HepG2 (cell line): Measurements from ENCODE around the gene USP7. TPM values are rescaled to one million over a fixed set of nuclear protein-coding genes. Genes with fewer than 3 reads are reported as not detected.
A peak's percentile ranks its signal among the peaks of the same experiment; 100 is the strongest.

Source experiments
- DZIP1 ChIP-seq: sonication (generic); formaldehyde crosslinking; IDR thresholded peaks from 2 replicates; pipeline ENCODE4 v1.5.0; 2020; ENCODE audit warnings: mild to moderate bottlenecking, missing genetic modification reagents
- HOXA7 ChIP-seq: sonication (generic); formaldehyde crosslinking; IDR thresholded peaks from 2 replicates; pipeline ENCODE4 v1.8.1; 2022; ENCODE audit warnings: mild to moderate bottlenecking, missing genetic modification reagents, moderate library complexity
- JUN ChIP-seq: sonication (generic); formaldehyde crosslinking; IDR thresholded peaks from 2 replicates; pipeline ENCODE4 v1.4.0; 2020; ENCODE audit warnings: mild to moderate bottlenecking, missing genetic modification reagents
- POLR2A ChIP-seq, 2 experiments: IDR thresholded peaks; 2 replicates each; pipeline ENCODE4 v1.6.1; 2011; ENCODE audit warnings: low read depth in 2 of 2, low read length in 2 of 2, mild to moderate bottlenecking in 1 of 2, moderate library complexity in 1 of 2; ENCODE audit not compliant: insufficient read depth in 1 of 2
- RAD21 ChIP-seq: fragments of 450-650 bp; formaldehyde crosslinking; IDR thresholded peaks from 2 replicates; pipeline ENCODE4 v1.5.0; 2020; ENCODE audit warnings: mild to moderate bottlenecking
- SP4 ChIP-seq: sonication (generic); formaldehyde crosslinking; IDR thresholded peaks from 2 replicates; pipeline ENCODE4 v1.8.1; 2023; ENCODE audit warnings: mild to moderate bottlenecking, missing genetic modification reagents
- UBTF ChIP-seq: sonication (generic); formaldehyde crosslinking; IDR thresholded peaks from 2 replicates; pipeline ENCODE4 v1.4.0; 2020; ENCODE audit warnings: mild to moderate bottlenecking, missing genetic modification reagents
- ZBTB33 ChIP-seq: sonication (generic); formaldehyde crosslinking; IDR thresholded peaks from 2 replicates; pipeline ENCODE4 v1.4.0; 2020; ENCODE audit warnings: missing genetic modification reagents
- ZNF101 ChIP-seq: sonication (generic); formaldehyde crosslinking; IDR thresholded peaks from 2 replicates; pipeline ENCODE4 v1.4.0; 2020; ENCODE audit warnings: mild to moderate bottlenecking, low read depth, missing genetic modification reagents, borderline replicate concordance
- ZNF143 ChIP-seq: sonication (generic); formaldehyde crosslinking; IDR thresholded peaks from 2 replicates; pipeline ENCODE4 v1.4.0; 2020; ENCODE audit warnings: missing genetic modification reagents
- ZNF543 ChIP-seq: sonication (generic); formaldehyde crosslinking; IDR thresholded peaks from 2 replicates; pipeline ENCODE4 v1.4.0; 2020; ENCODE audit warnings: mild to moderate bottlenecking, missing genetic modification reagents
- ZNF770 ChIP-seq: sonication (generic); formaldehyde crosslinking; IDR thresholded peaks from 2 replicates; pipeline ENCODE4 v1.5.0; 2020; ENCODE audit warnings: mild to moderate bottlenecking, missing genetic modification reagents
- ZNF883 ChIP-seq: sonication (generic); formaldehyde crosslinking; IDR thresholded peaks from 2 replicates; pipeline ENCODE4 v1.5.1; 2020; ENCODE audit warnings: mild to moderate bottlenecking, missing genetic modification reagents; ENCODE audit errors: not compliant biosample characterization
- ZSCAN25 ChIP-seq: sonication (generic); formaldehyde crosslinking; IDR thresholded peaks from 2 replicates; pipeline ENCODE4 v1.8.0; 2022; ENCODE audit warnings: mild to moderate bottlenecking, missing genetic modification reagents
- ZXDC ChIP-seq: sonication (generic); formaldehyde crosslinking; IDR thresholded peaks from 2 replicates; pipeline ENCODE4 v1.5.0; 2020; ENCODE audit warnings: mild to moderate bottlenecking, missing genetic modification reagents
- polyA plus RNA-seq, 8 experiments: library from polyadenylated mRNA; depleted of rRNA in 3 of 8; stranded (reverse) in 7 of 8; unstranded in 1 of 8; fragments of >200 nt; fragmentation: Illumina TruSeq in 4 of 8; extraction: Trizol in 4 of 8; gene quantifications; 2 replicates each; pipeline versions ENCODE4 v1.2.1 to v1.2.3, GENCODE V29; 2011 to 2016; ENCODE audit warnings: low read depth in 4 of 8, missing spikeins in 1 of 8, mixed read lengths in 1 of 8; ENCODE audit not compliant: insufficient read depth in 1 of 8
- total RNA-seq, 5 experiments: library from RNA; depleted of rRNA; stranded (reverse); fragments of >200 nt; fragmentation: Illumina TruSeq; extraction: Trizol; gene quantifications; 2 replicates each; pipeline ENCODE4 v1.2.3, GENCODE V29; 2016; ENCODE audit warnings: low read depth in 1 of 5

USP7 gene
- total and polyA plus RNA-seq, 2 of the 13 experiments (the other 11 are each of a cell fraction or from before 2014, with no cell fraction given): 52.5 to 173 TPM

GRCh38 chr16:8950580-8951077, 13.1 kb downstream of the USP7 start (continued):
- TF ChIP-seq UBTF (CRISPR knock-in tag) (no peak), ZSCAN25 (CRISPR knock-in tag) (no peak), HOXA7 (CRISPR knock-in tag) (no peak), ZNF770 (no peak), ZNF543 (CRISPR knock-in tag) (no peak), JUN (CRISPR knock-in tag) (no peak), ZNF143 (CRISPR knock-in tag) (no peak), RAD21 (CRISPR knock-in tag) (no peak), ZXDC (no peak), ZNF883 (CRISPR knock-in tag) (no peak), ZBTB33 (CRISPR knock-in tag) (0 out of 2 replicates have a peak, but pooled peaks have one; percentile 17), SP4 (CRISPR knock-in tag) (no peak), DZIP1 (CRISPR knock-in tag) (no peak), ZNF101 (no peak), POLR2A (IDR thresholded peaks at IDR 0.05; ENCODE audit: insufficient read depth in 1 of 2, low read depth in 2 of 2, low read length in 2 of 2) (0 out of 4 replicates have a peak, but pooled peaks of 1 of the 2 experiments have one; percentile 13)
